Stimulated activated naive CD8-positive, alpha-beta T cell treated with anti-CD3 and anti-CD28 coated beads, Interleukin-15, Interleukin-2, amounts not matched to agents 100 ng/mL and 50 ng/mL, for 24 hours (primary cell): ENCODE results near the gene VSNL1.

ENCODE experiments used
- H3K27ac Mint-ChIP-seq: one replicate; pipeline ENCODE4 v1.8.0; 2021; ENCODE audit warnings: mild to moderate bottlenecking, mixed read lengths
- H3K27me3 Mint-ChIP-seq: one replicate; pipeline ENCODE4 v1.8.0; 2021; ENCODE audit warnings: mixed read lengths
- H3K36me3 Mint-ChIP-seq: one replicate; pipeline ENCODE4 v1.8.0; 2021; ENCODE audit warnings: low read depth, mixed read lengths
- H3K4me1 Mint-ChIP-seq: one replicate; pipeline ENCODE4 v1.8.0; 2021; ENCODE audit warnings: low read depth, mixed read lengths
- H3K4me3 Mint-ChIP-seq: one replicate; pipeline ENCODE4 v1.8.0; 2021; ENCODE audit warnings: mild to moderate bottlenecking, mixed read lengths
- H3K9me3 Mint-ChIP-seq: one replicate; pipeline ENCODE4 v1.8.0; 2021; ENCODE audit warnings: mixed read lengths

VSNL1 gene

GRCh38 chr2:17652681-17653394, 112.3 kb downstream of the VSNL1 start:
- H3K4me1 Mint-ChIP-seq, result no peaks in the 10 kb centered on the region
- H3K9me3 Mint-ChIP-seq, result no peaks in the 10 kb centered on the region
- H3K27ac Mint-ChIP-seq, result no peak overlapping the region
- peaks cover 4% of the 10 kb centered on the region for H3K36me3 Mint-ChIP-seq
- no peaks in the 10 kb centered on the region for H3K27me3 Mint-ChIP-seq
- H3K4me3 Mint-ChIP-seq, result no peak overlapping the region

GRCh38 chr2:17657759-17658158, 117.3 kb downstream of the VSNL1 start:
- Mint-ChIP-seq H3K4me1 (peaks cover 16% of the 10 kb centered on the region), H3K36me3 (peaks cover 27% of the 10 kb centered on the region), H3K9me3 (no peaks in the 10 kb centered on the region), H3K27ac (no peak overlapping the region), H3K27me3 (no peaks in the 10 kb centered on the region), H3K4me3 (no peak overlapping the region)

GRCh38 chr2:17658251-17658843, 117.9 kb downstream of the VSNL1 start:
- H3K36me3 Mint-ChIP-seq, result peaks cover 33% of the 10 kb centered on the region
- no peaks in the 10 kb centered on the region for H3K27me3 Mint-ChIP-seq
- peak overlapping the region; percentile 2 for H3K27ac Mint-ChIP-seq
- H3K9me3 Mint-ChIP-seq, result no peaks in the 10 kb centered on the region
- H3K4me3 Mint-ChIP-seq, result no peak overlapping the region
- H3K4me1 Mint-ChIP-seq, result peaks cover 16% of the 10 kb centered on the region

- Mint-ChIP-seq H3K4me1 (peaks cover 16% of the 10 kb centered on the region), H3K36me3 (peaks cover 35% of the 10 kb centered on the region), H3K27ac (no peak overlapping the region), H3K9me3 (no peaks in the 10 kb centered on the region), H3K27me3 (no peaks in the 10 kb centered on the region), H3K4me3 (no peak overlapping the region)
Observed at GRCh38 chr2:17660219-17660618, 119.7 kb downstream of the VSNL1 start.

GRCh38 chr2:17661460-17661859, 121.0 kb downstream of the VSNL1 start:
- H3K36me3 Mint-ChIP-seq, result peaks cover 36% of the 10 kb centered on the region
- H3K4me3 Mint-ChIP-seq, result no peak overlapping the region
- no peaks in the 10 kb centered on the region for H3K27me3 Mint-ChIP-seq
- H3K27ac Mint-ChIP-seq, result no peak overlapping the region
- peaks cover 16% of the 10 kb centered on the region for H3K4me1 Mint-ChIP-seq
- H3K9me3 Mint-ChIP-seq, result no peaks in the 10 kb centered on the region

GRCh38 chr2:17662723-17663122, 122.2 kb downstream of the VSNL1 start:
- no peaks in the 10 kb centered on the region for H3K9me3 Mint-ChIP-seq
- H3K36me3 Mint-ChIP-seq, result peaks cover 36% of the 10 kb centered on the region
- H3K27ac Mint-ChIP-seq, result no peak overlapping the region
- no peak overlapping the region for H3K4me3 Mint-ChIP-seq
- peaks cover 16% of the 10 kb centered on the region for H3K4me1 Mint-ChIP-seq
- no peaks in the 10 kb centered on the region for H3K27me3 Mint-ChIP-seq

GRCh38 chr2:17664534-17664933, 124.0 kb downstream of the VSNL1 start:
- no peaks in the 10 kb centered on the region for H3K27me3 Mint-ChIP-seq
- no peaks in the 10 kb centered on the region for H3K9me3 Mint-ChIP-seq
- peaks cover 50% of the 10 kb centered on the region for H3K36me3 Mint-ChIP-seq
- no peak overlapping the region for H3K27ac Mint-ChIP-seq
- no peak overlapping the region for H3K4me3 Mint-ChIP-seq
- peaks cover 2% of the 10 kb centered on the region for H3K4me1 Mint-ChIP-seq

GRCh38 chr2:17667898-17668297, 127.4 kb downstream of the VSNL1 start:
- Mint-ChIP-seq H3K36me3 (peaks cover 42% of the 10 kb centered on the region), H3K27me3 (no peaks in the 10 kb centered on the region), H3K9me3 (no peaks in the 10 kb centered on the region), H3K4me3 (no peak overlapping the region), H3K4me1 (peaks cover 9% of the 10 kb centered on the region), H3K27ac (no peak overlapping the region)

- Mint-ChIP-seq H3K36me3 (peaks cover 54% of the 10 kb centered on the region), H3K4me3 (no peak overlapping the region), H3K4me1 (peaks cover 9% of the 10 kb centered on the region), H3K27ac (no peak overlapping the region), H3K9me3 (no peaks in the 10 kb centered on the region), H3K27me3 (no peaks in the 10 kb centered on the region)
Observed at GRCh38 chr2:17672583-17673317, 132.3 kb downstream of the VSNL1 start.

- Mint-ChIP-seq H3K9me3 (no peaks in the 10 kb centered on the region), H3K27me3 (no peaks in the 10 kb centered on the region), H3K4me1 (peaks cover 9% of the 10 kb centered on the region), H3K4me3 (no peak overlapping the region), H3K36me3 (peaks cover 50% of the 10 kb centered on the region), H3K27ac (no peak overlapping the region)
Observed at GRCh38 chr2:17674817-17675216, 134.3 kb downstream of the VSNL1 start.

GRCh38 chr2:17680119-17680518, 139.6 kb downstream of the VSNL1 start:
- Mint-ChIP-seq H3K27me3 (no peaks in the 10 kb centered on the region), H3K4me1 (no peaks in the 10 kb centered on the region), H3K4me3 (no peak overlapping the region), H3K36me3 (peaks cover 77% of the 10 kb centered on the region), H3K27ac (no peak overlapping the region), H3K9me3 (no peaks in the 10 kb centered on the region)

- no peaks in the 10 kb centered on the region for H3K9me3 Mint-ChIP-seq
- H3K36me3 Mint-ChIP-seq, result peaks cover 75% of the 10 kb centered on the region
- no peaks in the 10 kb centered on the region for H3K27me3 Mint-ChIP-seq
- no peak overlapping the region for H3K27ac Mint-ChIP-seq
- H3K4me1 Mint-ChIP-seq, result no peaks in the 10 kb centered on the region
- no peak overlapping the region for H3K4me3 Mint-ChIP-seq
Observed at GRCh38 chr2:17682098-17682857, 141.8 kb downstream of the VSNL1 start.

- H3K27ac Mint-ChIP-seq, result no peak overlapping the region
- H3K4me1 Mint-ChIP-seq, result no peaks in the 10 kb centered on the region
- H3K9me3 Mint-ChIP-seq, result no peaks in the 10 kb centered on the region
- peaks cover 75% of the 10 kb centered on the region for H3K36me3 Mint-ChIP-seq
- no peak overlapping the region for H3K4me3 Mint-ChIP-seq
- no peaks in the 10 kb centered on the region for H3K27me3 Mint-ChIP-seq
Observed at GRCh38 chr2:17683981-17684380, 143.5 kb downstream of the VSNL1 start.

- no peak overlapping the region for H3K4me3 Mint-ChIP-seq
- peaks cover 70% of the 10 kb centered on the region for H3K36me3 Mint-ChIP-seq
- H3K27me3 Mint-ChIP-seq, result no peaks in the 10 kb centered on the region
- no peaks in the 10 kb centered on the region for H3K4me1 Mint-ChIP-seq
- H3K9me3 Mint-ChIP-seq, result no peaks in the 10 kb centered on the region
- no peak overlapping the region for H3K27ac Mint-ChIP-seq
Observed at GRCh38 chr2:17688600-17688999, 148.1 kb downstream of the VSNL1 start.

GRCh38 chr2:17689010-17689409, 148.5 kb downstream of the VSNL1 start:
- Mint-ChIP-seq H3K27ac (no peak overlapping the region), H3K4me3 (no peak overlapping the region), H3K36me3 (peaks cover 68% of the 10 kb centered on the region), H3K27me3 (no peaks in the 10 kb centered on the region), H3K9me3 (no peaks in the 10 kb centered on the region), H3K4me1 (no peaks in the 10 kb centered on the region)
